OCI-LY3 (cell line): Measurements from ENCODE around the gene DLG1.

Experiments used
- CTCF ChIP-seq: fragments of 200-600, 300-600 bp; sonication (generic); IDR thresholded peaks from 2 replicates; pipeline ENCODE4 v1.5.1; 2014; ENCODE audit warnings: antibody characterized with exemption, low read length, low read depth
- EZH2phosphoT487 ChIP-seq: fragments of 200-600 bp; shearing (Covaris generic); IDR thresholded peaks from 2 replicates; pipeline ENCODE4 v1.6.1; 2018; ENCODE audit warnings: antibody characterized with exemption, mixed run types, low read depth

- TF ChIP-seq EZH2phosphoT487 (no peak), CTCF (no peak)
Observed at GRCh38 chr3:197248341-197248740, 50.1 kb downstream of the DLG1 start.
